Measurements from ENCODE around the gene KIRREL3.

KIRREL3 gene

DNA sequence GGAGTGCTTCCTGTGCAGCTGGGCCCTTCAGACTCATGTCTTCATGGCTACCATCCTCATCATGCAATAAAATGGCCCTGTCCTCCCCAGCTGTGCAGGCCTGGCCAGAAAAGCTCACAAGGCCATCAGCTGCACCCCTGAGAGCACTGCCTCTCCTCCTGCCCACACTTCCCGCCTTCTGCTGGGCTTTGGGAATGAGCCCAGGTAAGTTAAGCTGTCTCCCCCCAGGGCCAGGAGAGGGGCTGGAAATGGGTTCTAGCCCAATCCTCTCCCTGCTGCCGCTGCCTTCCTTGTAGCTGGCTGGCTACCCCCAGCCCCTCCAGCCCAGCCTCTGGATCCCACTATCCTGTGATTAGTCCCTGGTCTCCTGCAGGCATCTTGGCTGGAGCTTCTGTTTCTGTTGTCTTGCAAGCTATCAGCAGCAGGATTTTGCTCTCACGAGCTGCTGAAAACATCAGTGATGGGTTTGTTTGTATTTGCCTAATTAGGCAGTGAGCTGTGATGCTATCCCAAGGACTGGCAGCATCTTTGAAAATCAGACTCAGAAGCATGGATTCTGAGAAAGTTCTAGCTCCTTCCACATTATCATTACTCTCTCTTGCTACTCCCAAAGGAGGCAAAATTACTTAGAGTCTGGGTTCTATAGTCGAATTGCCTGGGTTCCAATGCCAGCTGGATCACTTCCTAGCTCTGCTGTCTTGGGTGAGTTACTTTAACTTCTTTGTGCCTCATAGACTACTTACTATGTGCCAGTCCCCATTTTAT lies 476.9 kb downstream of the KIRREL3 start:
- Histone ChIP-seq H4K20me1 (ENCODE audit: low read depth, low read length) (no peaks in the 10 kb centered on the region), H3K9me2 (replicated peaks; ENCODE audit: insufficient read depth, low read length) (no peaks in the 10 kb centered on the region), H3K4me2 (ENCODE audit: low read depth, low read length, poor library complexity, severe bottlenecking) (no peak overlapping the region), H3K27ac (ENCODE audit: low read depth, low read length) (no peak overlapping the region), H3K4me3 (ENCODE audit: insufficient read depth, low read length, poor library complexity, severe bottlenecking) (no peak overlapping the region), H2AFZ (ENCODE audit: low read depth, low read length, severe bottlenecking) (no peak overlapping the region), H3K9ac (ENCODE audit: low read length) (no peak overlapping the region), H3K27me3 (ENCODE audit: low read length) (no peaks in the 10 kb centered on the region), H3F3A (ENCODE audit: insufficient read depth) (no peaks in the 10 kb centered on the region), H3K36me3 (ENCODE audit: low read length) (no peaks in the 10 kb centered on the region), H3K9me3 (ENCODE audit: insufficient read depth, low read length) (no peaks in the 10 kb centered on the region), H3K79me2 (ENCODE audit: insufficient read depth, low read length) (no peaks in the 10 kb centered on the region)
- no peak for TF ChIP-seq EZH2phosphoT487 (conservative IDR thresholded peaks at IDR 0.05; ENCODE audit: low read length)
- TF ChIP-seq, protein P1, sequence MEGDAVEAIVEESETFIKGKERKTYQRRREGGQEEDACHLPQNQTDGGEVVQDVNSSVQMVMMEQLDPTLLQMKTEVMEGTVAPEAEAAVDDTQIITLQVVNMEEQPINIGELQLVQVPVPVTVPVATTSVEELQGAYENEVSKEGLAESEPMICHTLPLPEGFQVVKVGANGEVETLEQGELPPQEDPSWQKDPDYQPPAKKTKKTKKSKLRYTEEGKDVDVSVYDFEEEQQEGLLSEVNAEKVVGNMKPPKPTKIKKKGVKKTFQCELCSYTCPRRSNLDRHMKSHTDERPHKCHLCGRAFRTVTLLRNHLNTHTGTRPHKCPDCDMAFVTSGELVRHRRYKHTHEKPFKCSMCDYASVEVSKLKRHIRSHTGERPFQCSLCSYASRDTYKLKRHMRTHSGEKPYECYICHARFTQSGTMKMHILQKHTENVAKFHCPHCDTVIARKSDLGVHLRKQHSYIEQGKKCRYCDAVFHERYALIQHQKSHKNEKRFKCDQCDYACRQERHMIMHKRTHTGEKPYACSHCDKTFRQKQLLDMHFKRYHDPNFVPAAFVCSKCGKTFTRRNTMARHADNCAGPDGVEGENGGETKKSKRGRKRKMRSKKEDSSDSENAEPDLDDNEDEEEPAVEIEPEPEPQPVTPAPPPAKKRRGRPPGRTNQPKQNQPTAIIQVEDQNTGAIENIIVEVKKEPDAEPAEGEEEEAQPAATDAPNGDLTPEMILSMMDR (IDR thresholded peaks at IDR 0.05; ENCODE audit: insufficient read depth, low read length, poor library complexity, severe bottlenecking), result no peak

DNA sequence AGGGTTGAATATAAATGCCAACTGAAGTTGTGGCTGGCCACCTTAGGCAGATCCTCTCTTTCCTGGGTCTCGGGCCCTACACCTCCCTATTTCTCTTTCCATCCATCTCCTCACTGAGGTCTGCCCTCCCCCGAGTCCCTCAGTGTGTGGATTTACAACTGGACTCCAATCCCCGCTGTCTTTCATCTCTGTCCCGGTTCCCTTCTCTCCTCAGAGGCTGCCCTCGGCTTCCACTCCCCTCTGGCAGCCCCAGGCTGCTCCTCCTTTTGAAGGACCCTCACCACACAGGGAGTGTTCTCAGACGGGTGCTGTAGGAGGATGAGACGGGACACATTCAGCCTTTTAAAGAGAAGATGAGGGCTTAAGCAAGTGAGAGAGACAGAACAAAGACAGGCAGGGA lies 478.0 kb downstream of the KIRREL3 start:
- no peak overlapping the region for H2AFZ ChIP-seq (ENCODE audit: low read depth, low read length, severe bottlenecking)
- no peaks in the 10 kb centered on the region for H3K36me3 ChIP-seq (ENCODE audit: low read length)
- TF ChIP-seq, protein P1 (IDR thresholded peaks at IDR 0.05; ENCODE audit: insufficient read depth, low read length, poor library complexity, severe bottlenecking), result no peak
- TF ChIP-seq EZH2phosphoT487 (conservative IDR thresholded peaks at IDR 0.05; ENCODE audit: low read length), result no peak
- H3F3A ChIP-seq (ENCODE audit: insufficient read depth), result no peaks in the 10 kb centered on the region
- H3K9me2 ChIP-seq (replicated peaks; ENCODE audit: insufficient read depth, low read length), result no peaks in the 10 kb centered on the region
- no peak overlapping the region for H3K4me3 ChIP-seq (ENCODE audit: insufficient read depth, low read length, poor library complexity, severe bottlenecking)
- H3K27me3 ChIP-seq (ENCODE audit: low read length), result no peaks in the 10 kb centered on the region
- H4K20me1 ChIP-seq (ENCODE audit: low read depth, low read length), result no peaks in the 10 kb centered on the region
- no peak overlapping the region for H3K27ac ChIP-seq (ENCODE audit: low read depth, low read length)
- no peak overlapping the region for H3K4me2 ChIP-seq (ENCODE audit: low read depth, low read length, poor library complexity, severe bottlenecking)
- no peaks in the 10 kb centered on the region for H3K9me3 ChIP-seq (ENCODE audit: insufficient read depth, low read length)
- H3K9ac ChIP-seq (ENCODE audit: low read length), result no peak overlapping the region
- H3K79me2 ChIP-seq (ENCODE audit: insufficient read depth, low read length), result no peaks in the 10 kb centered on the region

DNA sequence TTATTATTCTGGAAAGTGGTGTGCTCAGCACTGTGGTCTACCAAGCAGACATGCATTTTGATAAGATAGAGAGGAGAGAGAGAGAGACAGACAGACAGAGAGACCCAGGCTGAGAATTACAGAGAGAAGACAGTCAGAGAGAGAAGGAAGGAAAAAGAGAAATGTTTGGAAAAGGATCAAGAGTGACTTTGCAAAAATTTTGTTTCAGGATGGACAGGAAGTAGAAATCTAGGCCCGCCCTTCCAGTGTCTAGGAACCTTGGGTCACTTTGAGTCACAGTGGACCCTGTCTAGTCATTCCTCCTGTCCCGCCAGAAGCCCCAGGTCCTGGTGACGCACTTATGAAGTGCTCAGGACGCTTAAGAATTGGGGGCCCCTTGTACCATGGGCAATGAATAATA lies 478.4 kb downstream of the KIRREL3 start:
- no peaks in the 10 kb centered on the region for H3K27me3 ChIP-seq (ENCODE audit: low read length)
- no peaks in the 10 kb centered on the region for H3F3A ChIP-seq (ENCODE audit: insufficient read depth)
- H3K27ac ChIP-seq (ENCODE audit: low read depth, low read length), result no peak overlapping the region
- no peak overlapping the region for H3K4me2 ChIP-seq (ENCODE audit: low read depth, low read length, poor library complexity, severe bottlenecking)
- H3K79me2 ChIP-seq (ENCODE audit: insufficient read depth, low read length), result no peaks in the 10 kb centered on the region
- no peaks in the 10 kb centered on the region for H3K36me3 ChIP-seq (ENCODE audit: low read length)
- no peaks in the 10 kb centered on the region for H3K9me2 ChIP-seq (replicated peaks; ENCODE audit: insufficient read depth, low read length)
- H3K4me3 ChIP-seq (ENCODE audit: insufficient read depth, low read length, poor library complexity, severe bottlenecking), result no peak overlapping the region
- no peak overlapping the region for H3K9ac ChIP-seq (ENCODE audit: low read length)
- no peaks in the 10 kb centered on the region for H3K9me3 ChIP-seq (ENCODE audit: insufficient read depth, low read length)
- no peaks in the 10 kb centered on the region for H4K20me1 ChIP-seq (ENCODE audit: low read depth, low read length)
- TF ChIP-seq, protein P1 (IDR thresholded peaks at IDR 0.05; ENCODE audit: insufficient read depth, low read length, poor library complexity, severe bottlenecking), result no peak
- TF ChIP-seq EZH2phosphoT487 (conservative IDR thresholded peaks at IDR 0.05; ENCODE audit: low read length), result no peak
- H2AFZ ChIP-seq (ENCODE audit: low read depth, low read length, severe bottlenecking), result no peak overlapping the region

Data from SU-DHL-6 (cell line).